OCI-LY7 (cell line): ENCODE measurements around the gene RANBP9. TPM values are rescaled to one million over a fixed set of nuclear protein-coding genes. Genes with fewer than 3 reads are reported as not detected.

Experiments
- BruUV-seq: library from RNA; stranded (reverse); fragments of 400-500 nt; replicated peaks from 2 replicates; lab custom pipeline; 2021; lab: Mats Ljungman, UMichigan
- CTCF ChIA-PET: fragments of 300-600 bp; sonication (Branson Sonifier 250); formaldehyde crosslinking; loops from one replicate; lab custom pipeline; 2022; ENCODE audit warnings: antibody characterized with exemption; ENCODE audit not compliant: unreplicated experiment; lab: Charles Lee
- POLR2A ChIA-PET: fragments of 300-600 bp; sonication (Branson Sonifier 250); formaldehyde crosslinking; loops from one replicate; lab custom pipeline; 2022; ENCODE audit warnings: antibody characterized with exemption; lab: Charles Lee
- DNase-seq: peaks from one replicate; pipeline ENCODE4 v3.0.0-alpha.2; 2015; ENCODE audit warnings: low spot score
- H2AFZ ChIP-seq: fragments of 200-600 bp; sonication (generic), shearing (Covaris generic); 2 replicates; pipeline ENCODE4 v1.6.1; 2014; ENCODE audit warnings: mild to moderate bottlenecking, antibody characterized with exemption, low read length, moderate library complexity
- H3K27ac ChIP-seq: fragments of 200-600 bp; sonication (generic); 2 replicates; pipeline ENCODE4 v1.5.1; 2014; ENCODE audit warnings: mixed run types, low read depth, mild to moderate bottlenecking, moderate library complexity, low read length, inconsistent platforms; ENCODE audit not compliant: poor library complexity, severe bottlenecking
- H3K36me3 ChIP-seq: fragments of 200-600 bp; sonication (generic); 2 replicates; pipeline ENCODE4 v1.6.1; 2014; ENCODE audit warnings: mild to moderate bottlenecking, antibody characterized with exemption, low read length, moderate library complexity, mixed read lengths; ENCODE audit not compliant: insufficient read depth
- H3K4me1 ChIP-seq: fragments of 200-600 bp; sonication (generic); 2 replicates; pipeline ENCODE4 v1.5.1; 2014; ENCODE audit warnings: mild to moderate bottlenecking, low read length; ENCODE audit not compliant: insufficient read depth, poor library complexity, severe bottlenecking
- H3K4me2 ChIP-seq: fragments of 200-600 bp; sonication (generic); 2 replicates; pipeline ENCODE4 v1.6.1; 2014; ENCODE audit warnings: mild to moderate bottlenecking, low read length
- H3K4me3 ChIP-seq: fragments of 200-600 bp; sonication (generic); 2 replicates; pipeline ENCODE4 v1.5.1; 2014; ENCODE audit warnings: mild to moderate bottlenecking, low read depth, low read length; ENCODE audit not compliant: poor library complexity, severe bottlenecking
- H3K79me2 ChIP-seq: fragments of 200-600 bp; sonication (generic); 2 replicates; pipeline ENCODE4 v1.6.1; 2016; ENCODE audit warnings: low read depth, mild to moderate bottlenecking, low read length, moderate library complexity, mixed read lengths; ENCODE audit not compliant: insufficient read depth
- H3K9me2 ChIP-seq: fragments of 200-600 bp; sonication (generic); 2 replicates; pipeline ENCODE4 v1.6.1; 2016; ENCODE audit warnings: mild to moderate bottlenecking, low read length, mixed read lengths; ENCODE audit not compliant: insufficient read depth
- H3K9me3 ChIP-seq: fragments of 200-600 bp; sonication (generic); 2 replicates; pipeline ENCODE4 v1.6.1; 2014; ENCODE audit warnings: mild to moderate bottlenecking, mixed run types, low read length, mixed read lengths
- H4K20me1 ChIP-seq: fragments of 200-600 bp; sonication (generic); 2 replicates; pipeline ENCODE4 v1.6.1; 2014; ENCODE audit warnings: mild to moderate bottlenecking, antibody characterized with exemption, low read length, moderate library complexity, mixed read lengths; ENCODE audit not compliant: insufficient read depth
- CTCF ChIP-seq: fragments of 200-600 bp; sonication (generic); conservative IDR thresholded peaks from 2 replicates; pipeline ENCODE4 v1.5.1; 2014; ENCODE audit warnings: mild to moderate bottlenecking, antibody characterized with exemption, low read length, moderate library complexity, mixed read lengths
- EZH2phosphoT487 ChIP-seq: fragments of 200-600 bp; sonication (generic); IDR thresholded peaks from 2 replicates; pipeline ENCODE4 v1.6.1; 2018; ENCODE audit warnings: low read depth, borderline replicate concordance, mild to moderate bottlenecking, mixed run types, antibody characterized with exemption, low read length, moderate library complexity, mixed read lengths
- intact Hi-C: fragments of 100-400 bp; cut with micrococcal nuclease; formaldehyde crosslinking; loops from one replicate; pipeline ENCODE4 v1.10.0; 2022; ENCODE audit not compliant: unreplicated experiment
- total RNA-seq, 2 experiments: library from RNA; depleted of rRNA in 1 of 2; stranded (reverse); fragments of >200 nt in 1 of 2; shearing (Covaris generic) in 1 of 2; gene quantifications; 2 replicates each; pipeline ENCODE4 v1.2.3, GENCODE V29; 2014 to 2022

RANBP9 gene
- total RNA-seq, 2 experiments from 2014 or later = 20.5 to 35.0 TPM

GRCh38 chr6:13759025-13759424 lies 47.4 kb upstream of the RANBP9 start:
- Histone ChIP-seq H3K9me3 (no peaks in the 10 kb centered on the region), H3K36me3 (no peaks in the 10 kb centered on the region), H3K4me3 (no peak overlapping the region), H3K4me2 (no peak overlapping the region), H2AFZ (no peak overlapping the region), H3K9me2 (no peaks in the 10 kb centered on the region), H3K79me2 (no peaks in the 10 kb centered on the region), H3K4me1 (peaks cover 17% of the 10 kb centered on the region), H4K20me1 (no peaks in the 10 kb centered on the region), H3K27ac (no peak overlapping the region)
- CTCF ChIA-PET = interaction anchor here (0.6 kb wide), 1 partner anchor 796 kb away, joined by 4 read pairs; no protein-coding TSS in a partner anchor
- POLR2A ChIA-PET = interaction anchor here (0.5 kb wide), 2 partner anchors 85 to 317 kb away, joined by 3 to 4 read pairs; no protein-coding TSS in a partner anchor
- no peak for DNase-seq
- no TSS peak for BruUV-seq
- TF ChIP-seq EZH2phosphoT487 = no peak
- no peak for TF ChIP-seq CTCF
- intact Hi-C loops = no loop called here

GRCh38 chr6:13754644-13755043 lies 43.0 kb upstream of the RANBP9 start:
- CTCF ChIA-PET = no interaction called here

More at GRCh38 chr6:13754644-13755043, 43.0 kb upstream of the RANBP9 start:
- Histone ChIP-seq H3K4me3 (no peak overlapping the region), H3K9me3 (no peaks in the 10 kb centered on the region), H3K4me1 (no peaks in the 10 kb centered on the region), H3K4me2 (no peak overlapping the region), H3K36me3 (no peaks in the 10 kb centered on the region), H3K79me2 (no peaks in the 10 kb centered on the region), H4K20me1 (no peaks in the 10 kb centered on the region), H3K27ac (no peak overlapping the region), H2AFZ (no peak overlapping the region), H3K9me2 (no peaks in the 10 kb centered on the region)
- POLR2A ChIA-PET = no interaction called here
- TF ChIP-seq EZH2phosphoT487 = no peak
- TF ChIP-seq CTCF = no peak
- no peak for DNase-seq
- intact Hi-C loops = no loop called here
- BruUV-seq = no TSS peak
